C4-2B (cell line): Measurements from ENCODE around the gene ELOVL6.

Experiments used
- ZFX ChIP-seq: fragments of 450-650 bp; IDR thresholded peaks from 2 replicates; pipeline ENCODE4 v1.6.1; 2017
- TF ChIP-seq, protein P1 (sequence below): fragments of 450-650 bp; conservative IDR thresholded peaks from 2 replicates; pipeline ENCODE4 v1.5.1; 2017; ENCODE audit warnings: mild to moderate bottlenecking

DNA sequence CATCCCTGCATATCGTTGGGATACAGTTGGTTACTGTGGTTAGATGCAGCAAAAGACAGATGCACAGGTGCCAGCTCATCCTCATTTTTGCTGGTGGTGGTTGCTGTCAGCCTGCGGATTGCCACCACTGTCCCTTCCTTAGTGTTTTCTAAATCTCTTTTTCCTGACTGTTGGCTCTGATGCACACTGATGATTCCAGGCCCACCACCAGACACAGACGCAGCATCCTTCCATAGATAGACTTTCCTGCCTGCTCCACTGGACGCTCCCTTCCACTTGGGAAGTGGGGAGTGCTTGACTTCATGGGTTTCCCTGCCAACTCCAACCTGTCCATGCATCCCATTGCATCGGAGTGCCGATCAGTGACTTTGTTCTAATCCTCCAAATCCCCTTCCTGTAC, 184.2 kb downstream of the ELOVL6 start:
- TF ChIP-seq, protein P1, sequence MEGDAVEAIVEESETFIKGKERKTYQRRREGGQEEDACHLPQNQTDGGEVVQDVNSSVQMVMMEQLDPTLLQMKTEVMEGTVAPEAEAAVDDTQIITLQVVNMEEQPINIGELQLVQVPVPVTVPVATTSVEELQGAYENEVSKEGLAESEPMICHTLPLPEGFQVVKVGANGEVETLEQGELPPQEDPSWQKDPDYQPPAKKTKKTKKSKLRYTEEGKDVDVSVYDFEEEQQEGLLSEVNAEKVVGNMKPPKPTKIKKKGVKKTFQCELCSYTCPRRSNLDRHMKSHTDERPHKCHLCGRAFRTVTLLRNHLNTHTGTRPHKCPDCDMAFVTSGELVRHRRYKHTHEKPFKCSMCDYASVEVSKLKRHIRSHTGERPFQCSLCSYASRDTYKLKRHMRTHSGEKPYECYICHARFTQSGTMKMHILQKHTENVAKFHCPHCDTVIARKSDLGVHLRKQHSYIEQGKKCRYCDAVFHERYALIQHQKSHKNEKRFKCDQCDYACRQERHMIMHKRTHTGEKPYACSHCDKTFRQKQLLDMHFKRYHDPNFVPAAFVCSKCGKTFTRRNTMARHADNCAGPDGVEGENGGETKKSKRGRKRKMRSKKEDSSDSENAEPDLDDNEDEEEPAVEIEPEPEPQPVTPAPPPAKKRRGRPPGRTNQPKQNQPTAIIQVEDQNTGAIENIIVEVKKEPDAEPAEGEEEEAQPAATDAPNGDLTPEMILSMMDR = no peak
- TF ChIP-seq ZFX = no peak
